NCI-H524 (cell line): ENCODE results near the gene NPC2.
A peak's percentile ranks its signal among the peaks of the same experiment; 100 is the strongest.
"Not testable (repeated sequence)": the region's sequence is repeated elsewhere in the genome, so short reads cannot be mapped to it uniquely, and the experiment has no call there.

Experiments
- DNase-seq, 2 experiments: peaks; one replicate each; lab custom pipeline; 2025; lab: John Stamatoyannopoulos, UW

Gene NPC2

GRCh38 chr14:74469548-74470518 is 23.3 kb downstream of the NPC2 start:
- DNase-seq: no peak

DNA sequence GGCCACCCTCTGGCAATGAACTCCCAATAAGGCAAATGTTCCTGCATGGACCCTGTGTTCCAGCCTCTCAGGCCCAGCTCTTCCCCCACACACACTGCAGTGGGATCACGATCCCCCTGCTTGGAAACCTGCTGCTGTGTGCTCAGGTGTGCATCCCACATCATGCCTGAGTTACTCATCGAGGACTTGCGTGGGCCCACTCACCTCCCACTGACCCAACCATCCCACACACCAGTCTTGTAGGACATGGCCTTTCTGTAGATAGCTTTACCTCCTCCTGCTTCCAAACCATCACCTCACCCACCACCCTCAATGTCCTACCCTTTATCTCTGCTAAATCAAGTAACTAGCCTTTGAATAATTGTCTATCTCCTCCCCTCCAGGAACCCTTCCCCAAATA is 24.6 kb downstream of the NPC2 start:
- no peak for DNase-seq

DNA sequence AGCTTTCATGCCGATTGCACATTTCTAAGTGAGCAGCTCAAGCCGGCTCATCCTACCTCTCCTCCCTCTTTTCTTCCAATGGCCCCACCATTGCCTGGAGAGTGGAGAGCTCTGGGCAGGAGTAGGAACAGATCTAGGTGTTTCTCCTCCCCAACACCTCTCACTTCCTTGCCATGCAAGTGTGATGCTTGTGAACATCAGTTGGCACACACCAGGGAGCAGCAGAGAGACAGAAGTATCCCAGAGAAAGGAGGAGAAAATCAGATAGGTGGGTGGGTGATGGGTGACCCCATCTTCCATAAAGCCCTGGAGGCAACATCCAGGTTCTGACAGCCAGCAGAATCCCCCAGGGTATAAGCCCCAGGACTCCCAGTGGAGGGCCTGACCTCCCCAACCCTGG is 27.8 kb downstream of the NPC2 start:
- no peak for DNase-seq

GRCh38 chr14:74464785-74465184 is 28.3 kb downstream of the NPC2 start:
- no peak for DNase-seq

- DNase-seq: no peak
Measured at GRCh38 chr14:74463697-74464096, 29.4 kb downstream of the NPC2 start.

DNA sequence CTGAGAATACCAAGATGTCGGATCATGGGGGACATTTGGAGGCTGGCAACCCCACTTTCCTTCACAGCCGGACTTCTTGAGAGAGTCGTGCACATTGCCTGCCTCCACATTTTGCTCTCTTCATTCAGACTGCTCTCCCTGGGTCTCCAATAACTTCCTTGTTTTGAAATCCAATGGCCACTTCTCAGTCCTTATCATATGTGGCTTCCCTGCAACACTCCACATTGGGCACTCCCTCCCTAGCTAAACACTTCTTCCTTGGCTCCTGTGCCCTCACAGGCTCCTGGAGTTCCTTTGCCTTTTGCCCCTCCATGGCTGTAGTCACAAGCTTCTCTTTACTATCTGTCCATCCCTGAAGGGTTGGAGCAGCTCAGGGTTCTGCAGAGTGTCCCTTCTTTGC is 30.1 kb downstream of the NPC2 start:
- DNase-seq: no peak

DNA sequence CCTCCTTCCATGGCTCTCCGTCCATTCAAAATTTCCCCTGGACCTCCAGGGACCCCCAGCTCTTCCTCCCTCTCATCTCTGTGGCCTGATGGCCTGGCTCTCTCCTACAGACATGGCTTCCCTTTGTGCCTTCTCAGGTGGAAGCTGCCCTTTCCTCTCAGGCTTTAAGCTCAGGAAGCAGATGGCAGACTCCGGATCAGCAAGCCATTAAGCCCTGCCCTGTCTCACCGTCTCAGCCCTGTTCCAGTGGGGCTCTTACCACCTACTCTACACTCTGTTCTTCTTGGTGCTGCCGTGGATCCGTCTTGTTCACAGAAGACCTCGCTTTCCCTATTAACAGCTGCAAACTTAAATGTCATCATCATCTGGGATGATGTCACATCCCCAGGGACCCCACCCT is 33.1 kb downstream of the NPC2 start:
- peak; percentile 92 to 95 for DNase-seq

DNA sequence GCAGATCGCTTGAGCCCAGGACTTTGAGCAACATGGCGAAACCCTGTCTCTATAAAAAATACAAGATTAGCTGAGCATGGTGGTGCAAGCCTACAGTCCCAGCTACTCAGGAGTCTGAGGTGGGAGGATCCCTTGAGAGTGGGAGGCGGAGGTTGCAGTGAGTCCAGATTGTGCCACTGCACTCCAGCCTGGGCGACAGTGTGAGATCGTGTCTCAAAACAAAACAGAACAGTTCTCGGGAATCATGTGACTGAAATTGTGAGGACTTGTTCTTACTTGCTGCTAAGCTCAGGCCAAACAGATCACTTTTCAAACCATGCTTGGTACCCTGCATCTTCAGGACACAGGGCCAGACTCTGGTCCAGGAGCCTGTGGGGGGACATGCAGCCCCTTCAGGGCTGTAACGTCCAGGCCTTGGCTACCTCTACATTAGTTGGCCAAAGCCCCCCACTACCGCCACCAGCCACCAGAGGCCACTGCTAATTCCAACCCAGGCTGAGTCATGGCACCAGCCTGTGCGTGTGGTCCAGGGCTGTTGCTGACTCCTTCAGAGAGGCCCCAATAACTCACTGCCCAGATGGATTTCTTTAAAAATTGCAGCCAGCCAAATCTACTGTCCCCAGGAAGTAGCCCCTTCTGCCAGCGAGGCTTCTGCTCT is 33.7 kb downstream of the NPC2 start:
- DNase-seq: peak; percentile 70 to 80

DNA sequence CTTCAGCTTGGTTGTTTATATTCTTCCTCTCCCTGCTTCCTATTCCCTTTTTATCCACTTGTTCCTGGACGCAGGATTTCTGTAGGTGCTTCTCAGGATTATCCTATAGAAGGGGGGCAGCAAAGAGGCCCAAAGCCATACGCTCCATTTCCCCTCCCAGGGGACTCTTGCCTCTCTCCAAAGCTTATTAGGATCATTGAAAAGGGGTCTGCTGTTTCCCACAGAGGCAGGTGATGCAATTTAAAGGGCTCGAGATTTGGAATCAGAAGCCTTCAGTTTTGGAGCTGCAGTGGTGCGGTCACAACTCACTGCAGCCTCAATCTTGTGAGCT is 35.6 kb downstream of the NPC2 start:
- DNase-seq: peak; percentile 99

- peak; percentile 29 to 75 for DNase-seq
Measured at GRCh38 chr14:74456684-74457564, 36.2 kb downstream of the NPC2 start.

DNA sequence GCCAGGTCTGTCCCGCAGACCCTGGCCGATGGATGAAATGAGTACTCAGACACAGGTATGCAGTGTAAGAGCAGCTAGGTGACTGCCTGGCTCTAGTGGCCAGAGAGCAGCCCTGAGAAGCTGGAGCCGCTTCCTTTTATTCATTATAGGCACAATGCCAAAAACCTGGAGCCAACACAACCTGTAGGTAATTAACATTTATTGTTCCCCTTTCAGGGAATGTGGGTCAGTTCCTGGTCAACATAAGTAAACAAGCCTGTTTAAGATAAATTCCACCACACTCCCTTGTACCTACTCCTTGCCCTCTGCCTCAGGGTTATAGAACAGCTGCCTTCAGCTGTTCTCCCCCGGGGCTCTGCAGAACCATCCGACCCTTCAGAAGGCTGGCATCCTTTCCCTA is 38.7 kb downstream of the NPC2 start:
- not testable (repeated sequence) for DNase-seq

DNA sequence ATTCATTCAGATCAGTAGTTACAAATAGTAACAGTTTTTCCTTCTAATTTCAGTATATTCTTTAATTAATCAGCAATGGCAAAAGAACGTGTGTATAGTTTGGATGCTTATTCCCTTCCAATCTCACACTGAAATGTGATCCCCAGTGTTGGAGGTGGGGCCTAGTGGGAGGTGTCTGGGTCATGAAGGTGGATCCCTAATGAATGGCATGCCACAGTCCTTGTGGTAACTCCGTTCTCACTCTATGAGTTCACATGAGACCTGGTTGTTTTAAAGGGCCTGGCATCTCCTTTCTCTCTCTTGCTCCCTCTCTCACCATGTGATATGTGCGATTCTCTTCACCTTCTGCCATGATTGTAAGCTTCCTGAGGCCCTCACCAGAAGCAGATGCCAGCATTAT is 48.2 kb downstream of the NPC2 start:
- no peak for DNase-seq

GRCh38 chr14:74442757-74443156 is 50.3 kb downstream of the NPC2 start:
- DNase-seq: no peak

GRCh38 chr14:74441113-74441512 is 52.0 kb downstream of the NPC2 start:
- DNase-seq: no peak

- DNase-seq: no peak
Measured at GRCh38 chr14:74438351-74438915, 54.7 kb downstream of the NPC2 start.

DNA sequence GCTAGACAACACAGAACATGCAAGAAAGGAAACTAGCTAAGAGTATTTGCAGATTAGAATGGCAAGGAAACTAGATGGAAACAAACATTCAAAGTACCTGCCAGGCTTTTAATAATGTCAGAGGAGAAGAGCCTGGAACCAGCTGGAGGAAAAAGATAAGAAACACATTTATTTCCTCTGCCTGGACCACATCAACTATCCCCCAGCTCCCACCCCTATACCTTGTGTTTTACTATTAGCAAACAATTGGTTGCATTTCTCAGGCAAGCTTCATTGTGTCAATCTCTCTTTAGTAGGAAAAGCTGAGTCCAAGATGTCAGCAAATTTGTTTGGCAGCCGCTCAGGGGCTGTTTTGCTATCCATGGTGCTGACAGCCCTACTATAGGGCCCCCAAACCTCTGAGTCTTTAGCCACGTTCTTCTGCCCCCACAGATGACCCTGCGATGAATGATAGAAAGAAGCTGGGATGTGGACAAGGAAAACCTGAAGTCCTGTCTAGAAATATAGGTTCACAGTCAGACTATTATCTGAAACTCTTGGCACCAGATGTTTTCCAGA is 55.5 kb downstream of the NPC2 start:
- DNase-seq: no peak

GRCh38 chr14:74434294-74434693 is 58.8 kb downstream of the NPC2 start:
- no peak for DNase-seq

- no peak for DNase-seq
Measured at GRCh38 chr14:74429991-74430390, 63.1 kb downstream of the NPC2 start.
